ENCODE data around the gene HIGD2B.

DNA sequence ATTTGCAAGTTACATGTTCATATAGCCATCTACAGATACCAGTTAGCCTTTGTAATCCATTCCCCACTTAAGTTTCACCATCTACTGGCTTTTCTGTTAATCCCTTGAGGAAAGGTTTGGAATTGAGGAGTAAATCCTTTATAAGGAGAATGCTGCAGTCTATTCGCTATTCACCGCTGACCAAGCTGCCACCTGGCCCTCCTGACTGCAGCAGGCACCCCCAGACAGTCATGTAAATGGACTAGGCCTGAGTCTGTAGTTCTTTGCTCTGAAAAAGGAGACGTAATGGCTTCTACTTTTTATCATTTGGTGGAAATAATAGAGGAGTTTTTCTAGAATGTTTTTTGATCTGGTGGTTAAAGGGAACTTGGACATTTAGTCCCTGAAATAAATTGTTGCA, 3.2 kb downstream of the HIGD2B start:
- TF ChIP-seq CTCF (IDR thresholded peaks at IDR 0.05) (no peak), POLR2A (IDR thresholded peaks at IDR 0.05) (no peak)

Measured in adrenal gland (tissue), 5 donors.